HEK293T (cell line): ENCODE data around the gene FUT8.

Source experiments
- ARNT ChIP-seq: fragments of 450-650 bp; IDR thresholded peaks from 2 replicates; pipeline ENCODE4 v1.6.1; 2017; ENCODE audit warnings: mild to moderate bottlenecking
- BHLHE40 ChIP-seq: fragments of 450-650 bp; IDR thresholded peaks from 2 replicates; pipeline ENCODE4 v1.6.1; 2016; ENCODE audit warnings: mild to moderate bottlenecking, moderate library complexity, borderline replicate concordance
- ELF4 ChIP-seq: fragments of 450-650 bp; IDR thresholded peaks from 2 replicates; pipeline ENCODE4 v1.6.1; 2017; ENCODE audit warnings: antibody characterized with exemption
- FOXA1 ChIP-seq: fragments of 450-650 bp; IDR thresholded peaks from 2 replicates; pipeline ENCODE4 v1.6.1; 2016; ENCODE audit warnings: mild to moderate bottlenecking
- FOXK2 ChIP-seq: fragments of 450-650 bp; IDR thresholded peaks from 2 replicates; pipeline ENCODE4 v1.6.1; 2016; ENCODE audit warnings: mild to moderate bottlenecking
- FOXM1 ChIP-seq: fragments of 450-650 bp; IDR thresholded peaks from 2 replicates; pipeline ENCODE4 v1.6.1; 2017; ENCODE audit warnings: mild to moderate bottlenecking, borderline replicate concordance
- HDGF ChIP-seq: fragments of 450-650 bp; IDR thresholded peaks from 2 replicates; pipeline ENCODE4 v1.6.1; 2017; ENCODE audit warnings: antibody characterized with exemption, borderline replicate concordance
- NFRKB ChIP-seq: fragments of 450-650 bp; IDR thresholded peaks from 2 replicates; pipeline ENCODE4 v1.6.1; 2016; ENCODE audit warnings: mild to moderate bottlenecking, moderate library complexity
- PKNOX1 ChIP-seq: fragments of 450-650 bp; IDR thresholded peaks from 2 replicates; pipeline ENCODE4 v1.6.1; 2016
- SP1 ChIP-seq: fragments of 450-650 bp; IDR thresholded peaks from 2 replicates; pipeline ENCODE4 v1.6.1; 2017
- SUZ12 ChIP-seq: fragments of 450-650 bp; IDR thresholded peaks from 2 replicates; pipeline ENCODE4 v1.6.1; 2016; ENCODE audit warnings: mild to moderate bottlenecking
- TARDBP ChIP-seq: fragments of 450-650 bp; IDR thresholded peaks from 2 replicates; pipeline ENCODE4 v1.6.1; 2016
- ZNF384 ChIP-seq: fragments of 450-650 bp; IDR thresholded peaks from 2 replicates; pipeline ENCODE4 v1.6.1; 2016

GRCh38 chr14:65718629-65719028 is 306.1 kb downstream of the FUT8 start:
- TF ChIP-seq FOXM1 (no peak), ZNF384 (no peak), SP1 (no peak), FOXA1 (no peak), HDGF (no peak), ELF4 (no peak), ARNT (no peak), BHLHE40 (no peak), TARDBP (no peak), PKNOX1 (no peak), NFRKB (no peak), FOXK2 (no peak), SUZ12 (no peak)
